ENCODE results near the gene MVB12B.
"Not testable (repeated sequence)": the region's sequence is repeated elsewhere in the genome, so short reads cannot be mapped to it uniquely, and the experiment has no call there.

The MVB12B gene

DNA sequence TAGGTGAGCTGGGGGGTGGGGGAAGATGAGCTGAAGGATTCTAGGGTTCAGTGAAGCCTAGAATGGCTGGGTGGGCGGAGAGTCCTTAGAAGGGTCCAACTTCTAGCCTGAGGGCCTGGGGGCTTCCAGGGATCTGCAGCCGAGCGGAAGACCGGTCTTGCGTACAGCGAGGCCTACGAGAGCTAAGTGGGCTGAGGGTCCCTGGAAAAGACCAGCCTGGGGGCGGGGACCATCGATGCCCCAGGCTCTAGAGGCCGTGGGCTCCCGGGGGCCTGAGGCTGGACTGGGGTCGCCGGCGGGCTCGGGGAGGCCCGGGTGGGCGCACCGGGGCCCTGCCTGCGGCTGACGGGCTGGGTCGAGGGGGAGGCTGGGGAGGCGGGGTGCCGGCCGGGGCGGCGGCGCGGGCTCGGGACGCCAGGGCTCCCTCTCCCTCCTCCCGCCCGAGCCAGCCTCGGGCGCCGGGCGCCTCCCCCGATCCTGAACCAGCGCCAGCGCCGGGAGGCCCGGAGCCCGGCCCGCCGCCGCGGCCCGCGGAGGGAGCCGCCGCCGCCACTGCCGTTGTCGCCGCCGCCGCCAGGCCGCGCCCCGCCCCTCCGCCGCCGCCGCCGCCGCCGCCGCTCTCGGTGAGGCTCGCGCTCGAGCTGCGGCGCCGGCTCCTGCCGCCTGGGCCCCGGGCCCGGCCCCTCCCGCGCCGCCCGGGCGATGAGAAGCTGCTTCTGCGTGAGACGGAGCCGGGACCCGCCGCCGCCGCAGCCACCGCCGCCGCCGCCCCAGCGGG lies at the start of gene MVB12B:
MVB12B (plus strand) TSS at position 602 of the 778 bp plus-strand sequence; CDS start at position 703, 101 bp downstream.
- FAIRE-seq, result no peak
- peak; percentile 74 for DNase-seq (ENCODE audit: insufficient read length, low spot score)

GRCh38 chr9:126283799-126284465 lies 42.7 kb upstream of the MVB12B start:
- FAIRE-seq (no peak), DNase-seq (ENCODE audit: insufficient read length, low spot score) (no peak)

DNA sequence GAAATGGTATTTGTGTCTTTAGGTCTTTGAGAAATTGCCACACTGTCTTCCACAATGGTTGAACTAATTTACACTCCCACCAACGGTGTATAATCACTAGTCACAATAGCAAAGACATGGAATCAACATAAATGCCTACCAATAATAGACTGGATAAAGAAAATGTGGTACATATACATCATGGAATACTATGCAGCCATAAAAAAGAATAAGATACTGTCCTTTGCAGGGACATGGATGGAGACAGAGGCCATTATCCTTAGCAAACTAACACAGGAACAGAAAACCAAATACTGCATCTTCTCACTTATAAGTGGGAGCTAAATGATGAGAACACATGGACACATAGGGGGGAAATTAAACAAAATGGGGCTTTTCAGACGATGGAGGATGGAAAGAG lies 41.0 kb upstream of the MVB12B start:
- not testable (repeated sequence) for FAIRE-seq; DNase-seq (ENCODE audit: insufficient read length, low spot score)

- no peak for FAIRE-seq
- DNase-seq (ENCODE audit: insufficient read length, low spot score), result no peak
These were observed 39.3 kb upstream of the MVB12B start for GRCh38 chr9:126287166-126287866.

DNA sequence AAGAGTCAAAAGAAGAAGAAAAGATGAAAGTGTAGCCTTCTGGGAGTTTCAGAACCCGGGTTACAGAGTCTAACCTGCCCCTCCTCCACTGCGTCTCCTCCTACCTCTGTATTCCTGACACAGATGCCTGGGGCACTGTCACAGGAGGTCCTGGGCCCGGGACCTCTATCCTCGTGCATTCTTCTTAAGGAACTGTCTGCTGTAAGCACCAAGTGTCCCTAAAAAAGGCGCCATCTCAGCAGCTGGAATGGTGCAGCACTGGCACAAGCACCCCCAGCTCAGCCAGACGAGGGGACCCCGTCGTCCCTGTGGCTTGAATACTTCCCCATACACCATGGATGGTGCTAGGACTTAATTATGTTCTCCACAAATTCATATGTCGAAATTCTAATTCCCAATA lies 35.8 kb upstream of the MVB12B start:
- DNase-seq (ENCODE audit: insufficient read length, low spot score), result no peak
- no peak for FAIRE-seq

GRCh38 chr9:126291925-126292324 lies 34.7 kb upstream of the MVB12B start:
- FAIRE-seq, result no peak
- no peak for DNase-seq (ENCODE audit: insufficient read length, low spot score)

DNA sequence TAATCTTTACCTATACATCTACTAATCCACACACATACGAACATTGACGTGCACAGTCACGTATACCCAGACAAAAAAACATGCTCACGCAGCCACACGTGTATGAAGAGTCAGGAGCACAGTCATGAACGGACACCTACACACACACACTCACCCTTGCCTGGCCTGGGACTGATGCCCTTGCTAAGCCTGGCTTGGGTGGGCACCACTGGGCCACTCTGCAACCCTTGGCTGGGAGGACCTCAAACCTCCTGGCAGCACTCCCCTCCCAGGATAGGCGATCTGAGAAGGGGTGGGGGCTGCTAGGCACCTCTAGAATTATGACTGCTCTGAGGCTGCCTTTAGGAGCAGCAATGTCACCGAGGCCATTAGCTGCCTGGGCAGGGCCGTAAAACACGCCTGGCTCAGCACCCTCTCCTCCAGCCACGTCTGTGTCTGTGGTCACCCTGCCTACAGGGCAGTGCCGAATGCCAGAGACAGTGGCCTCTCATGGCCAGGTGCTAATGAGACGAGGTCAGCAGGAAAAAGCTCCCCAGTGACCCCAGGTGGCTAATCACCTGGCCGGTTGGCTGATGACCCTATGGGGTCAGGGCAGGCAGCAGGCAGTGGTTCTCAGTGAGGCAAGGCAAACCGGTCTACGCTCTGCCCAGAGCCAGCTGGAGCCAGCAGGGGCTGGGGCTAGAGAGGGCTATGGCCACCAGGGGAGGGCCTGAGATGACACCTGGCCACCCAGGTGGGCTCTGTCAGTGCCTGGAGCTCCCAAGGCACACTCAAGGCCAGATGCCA lies 33.7 kb upstream of the MVB12B start:
- DNase-seq (ENCODE audit: insufficient read length, low spot score) (no peak), FAIRE-seq (no peak)

GRCh38 chr9:126293522-126293889 lies 33.1 kb upstream of the MVB12B start:
- DNase-seq (ENCODE audit: insufficient read length, low spot score) (no peak), FAIRE-seq (no peak)

GRCh38 chr9:126294331-126295081 lies 32.1 kb upstream of the MVB12B start:
- FAIRE-seq, result no peak

DNA sequence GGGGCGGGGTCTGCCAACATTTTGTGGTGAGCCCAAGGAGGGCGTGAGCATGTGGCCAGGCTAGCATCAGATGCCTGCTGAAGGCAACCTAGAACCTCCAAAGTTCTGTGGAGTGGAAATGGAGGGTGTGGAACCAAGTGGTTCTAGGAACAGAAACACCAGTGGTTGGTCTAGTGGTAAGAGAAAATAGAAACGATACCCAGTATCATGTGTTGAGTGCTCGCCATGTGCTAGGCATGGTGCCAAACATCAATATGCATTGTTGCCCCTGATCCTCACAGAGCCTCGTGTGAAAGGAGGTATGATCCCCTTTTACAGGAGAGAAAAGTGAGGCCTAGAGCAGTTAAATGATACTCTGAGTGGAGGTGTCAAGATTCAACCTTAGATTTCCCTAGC lies 31.5 kb upstream of the MVB12B start:
- FAIRE-seq, result no peak
- no peak for DNase-seq (ENCODE audit: insufficient read length, low spot score)

More at GRCh38 chr9:126294331-126295081, 32.1 kb upstream of the MVB12B start:
- no peak for DNase-seq (ENCODE audit: insufficient read length, low spot score)

GRCh38 chr9:126295516-126295915 lies 31.1 kb upstream of the MVB12B start:
- no peak for DNase-seq (ENCODE audit: insufficient read length, low spot score)
- no peak for FAIRE-seq

- FAIRE-seq, result no peak
- no peak for DNase-seq (ENCODE audit: insufficient read length, low spot score)
These were observed 30.6 kb upstream of the MVB12B start for GRCh38 chr9:126295936-126296600.

- no peak for FAIRE-seq
These were observed 29.9 kb upstream of the MVB12B start for GRCh38 chr9:126296687-126297086.

GRCh38 chr9:126297661-126298060 lies 29.0 kb upstream of the MVB12B start:
- FAIRE-seq (no peak), DNase-seq (ENCODE audit: insufficient read length, low spot score) (no peak)

More at GRCh38 chr9:126296687-126297086, 29.9 kb upstream of the MVB12B start:
- no peak for DNase-seq (ENCODE audit: insufficient read length, low spot score)

DNA sequence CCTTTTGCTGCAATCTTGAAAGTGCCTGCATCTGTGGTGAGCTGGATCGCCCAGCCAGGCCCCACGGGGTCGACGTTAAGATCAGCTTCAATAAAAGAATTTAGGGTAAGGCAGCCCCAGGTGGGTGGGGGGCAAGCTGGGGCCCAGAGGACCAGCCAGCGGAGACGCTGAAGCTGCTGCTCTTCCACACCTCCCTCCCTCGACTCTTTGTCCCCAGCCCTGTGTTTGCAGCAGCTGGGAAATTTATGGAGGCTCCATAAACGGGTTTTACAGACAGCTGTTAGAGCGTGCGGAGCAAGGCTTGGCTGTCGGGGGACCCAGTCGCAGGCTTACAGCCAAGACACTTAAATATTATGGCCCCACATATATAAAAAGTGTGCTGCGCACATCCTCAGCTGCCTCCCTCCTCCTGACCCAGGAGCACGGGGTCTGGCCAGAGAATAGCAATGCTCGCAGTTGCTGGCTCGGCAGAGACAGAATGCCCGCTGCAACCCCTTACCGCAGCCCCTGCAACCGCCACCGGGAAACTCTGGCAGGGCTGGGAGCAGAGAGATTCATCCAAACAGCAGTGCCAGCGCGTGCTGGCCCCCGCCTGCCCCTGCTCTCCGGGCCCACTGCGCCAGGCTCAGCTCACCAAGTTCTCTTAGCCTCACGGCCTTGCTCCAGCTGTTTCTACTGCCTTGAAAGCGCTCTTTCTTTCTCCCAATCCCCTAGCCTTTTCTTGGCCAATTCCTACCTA lies 28.4 kb upstream of the MVB12B start:
- FAIRE-seq, result no peak

GRCh38 chr9:126299706-126300276 lies 26.8 kb upstream of the MVB12B start:
- DNase-seq (ENCODE audit: insufficient read length, low spot score), result no peak

More for the DNA sequence above, 28.4 kb upstream of the MVB12B start:
- DNase-seq (ENCODE audit: insufficient read length, low spot score), result no peak

DNA sequence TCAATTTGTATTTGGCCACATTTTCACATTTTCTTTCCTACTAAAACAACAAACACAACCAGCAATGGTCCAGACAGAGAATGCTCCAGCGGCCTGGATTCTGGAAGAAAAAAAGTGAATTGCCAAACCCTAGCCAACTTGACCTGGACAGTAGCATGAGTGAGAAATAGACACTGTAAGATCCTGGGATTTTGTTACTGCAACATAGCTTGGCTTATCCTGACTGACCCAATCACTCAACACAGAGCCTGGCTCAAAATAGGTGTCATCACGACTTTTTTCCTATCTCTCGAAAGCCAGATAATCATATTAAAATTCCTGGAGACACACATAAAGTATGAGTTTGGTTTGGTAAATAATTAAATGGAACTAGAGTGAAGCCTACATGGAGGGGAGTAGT lies 25.4 kb upstream of the MVB12B start:
- DNase-seq (ENCODE audit: insufficient read length, low spot score) (no peak), FAIRE-seq (no peak)

More at GRCh38 chr9:126299706-126300276, 26.8 kb upstream of the MVB12B start:
- no peak for FAIRE-seq

DNA sequence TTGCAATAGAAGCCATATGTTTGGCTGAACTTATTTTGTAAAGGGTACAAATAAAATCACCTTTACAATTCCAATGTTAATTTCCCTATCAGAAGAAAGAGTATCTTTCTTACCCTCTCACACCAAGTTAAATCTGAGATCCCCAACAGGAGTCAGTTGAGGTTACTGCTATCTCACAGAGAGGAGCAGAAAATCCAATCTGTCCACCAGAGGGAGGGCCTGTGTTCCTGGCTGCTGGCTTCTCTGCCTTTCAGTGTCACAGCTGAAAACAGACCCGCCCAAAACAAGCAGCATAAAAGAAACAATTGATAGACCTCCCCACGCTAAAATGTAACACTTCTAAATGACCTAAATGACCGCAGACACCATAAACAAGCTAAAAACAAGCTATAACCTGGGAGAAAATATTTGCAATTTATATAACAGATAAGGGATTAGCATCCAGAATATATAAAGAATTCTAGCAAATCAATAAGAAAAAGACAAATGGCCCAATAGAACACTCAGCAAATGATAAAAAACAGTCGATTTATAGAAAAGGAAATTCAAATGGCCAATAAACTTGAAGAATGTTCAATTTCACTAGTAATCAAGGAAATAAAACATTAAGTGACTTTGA lies 24.5 kb upstream of the MVB12B start:
- FAIRE-seq (no peak), DNase-seq (ENCODE audit: insufficient read length, low spot score) (no peak)
